ENCODE results near the gene MRPL53. TPM values are rescaled to one million over a fixed set of nuclear protein-coding genes. Genes with fewer than 3 reads are reported as not detected.

The MRPL53 gene
- total and polyA plus RNA-seq, 2 of the 13 experiments (the other 11 are each of a cell fraction or from before 2014, with no cell fraction given), result 34.3 to 51.9 TPM

- TF ChIP-seq AHDC1 (CRISPR knock-in tag; IDR thresholded peaks at IDR 0.05; ENCODE audit: borderline replicate concordance) (peak; percentile 30; the same call in 1 of the 2 replicates), ZKSCAN1 (IDR thresholded peaks at IDR 0.05; ENCODE audit: low read length) (no peak), JARID2 (CRISPR knock-in tag; IDR thresholded peaks at IDR 0.05; ENCODE audit: insufficient replicate concordance) (no peak), NONO (IDR thresholded peaks at IDR 0.05) (no peak), NONO (CRISPR knock-in tag; conservative IDR thresholded peaks at IDR 0.05) (no peak), ASH2L (IDR thresholded peaks at IDR 0.05; ENCODE audit: insufficient read length, low read depth, low read length) (peak; percentile 97), PRDM15 (CRISPR knock-in tag; IDR thresholded peaks at IDR 0.05) (no peak)
Measured at GRCh38 chr2:74447230-74447999, 25.1 kb downstream of the MRPL53 start (continued).

Data from HepG2 (cell line).